Ovary (tissue), 3 donors: ENCODE results near the gene MBNL2.

Experiments
- EP300 ChIP-seq: sonication (generic); formaldehyde crosslinking; IDR thresholded peaks from one replicate; pipeline ENCODE4 v1.6.1; 2017; ENCODE audit warnings: antibody characterized with exemption
- POLR2A ChIP-seq: fragments of 450-650 bp; IDR thresholded peaks from one replicate; pipeline ENCODE4 v1.6.1; 2017; ENCODE audit warnings: antibody characterized with exemption, mild to moderate bottlenecking, moderate library complexity
- TF ChIP-seq, protein P1 (sequence below), 3 donors: fragments of 450-650 bp in 2 of 3; fragments of 200-600 bp in 1 of 3; IDR thresholded peaks; one replicate each; pipeline versions ENCODE4 v1.5.1 to v1.8.0; 2016 to 2022; ENCODE audit warnings: antibody characterized with exemption in 3 of 3, mild to moderate bottlenecking in 1 of 3
- donor health status: DM: no; HTN: no; CAD: no.

DNA sequence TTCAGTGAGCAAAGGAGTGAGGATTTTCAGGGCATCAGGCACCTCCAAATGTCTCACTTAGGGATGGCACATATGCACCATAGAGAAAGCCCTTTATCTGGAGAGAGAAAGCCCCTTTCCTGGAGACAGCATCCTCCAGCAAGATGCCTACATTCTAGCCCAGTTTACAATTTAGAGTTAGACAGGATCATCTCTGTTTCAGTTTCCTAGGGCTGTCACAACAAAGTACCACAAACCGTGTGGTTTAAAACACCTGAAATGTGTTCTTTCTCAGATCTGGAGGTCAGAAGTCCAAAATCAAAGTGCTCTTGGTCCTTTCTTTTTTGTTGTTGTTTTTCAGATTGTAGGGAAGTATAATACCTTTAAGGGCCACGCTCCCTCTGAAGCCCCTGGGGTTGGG, 61.8 kb downstream of the MBNL2 start:
- TF ChIP-seq, protein P1, sequence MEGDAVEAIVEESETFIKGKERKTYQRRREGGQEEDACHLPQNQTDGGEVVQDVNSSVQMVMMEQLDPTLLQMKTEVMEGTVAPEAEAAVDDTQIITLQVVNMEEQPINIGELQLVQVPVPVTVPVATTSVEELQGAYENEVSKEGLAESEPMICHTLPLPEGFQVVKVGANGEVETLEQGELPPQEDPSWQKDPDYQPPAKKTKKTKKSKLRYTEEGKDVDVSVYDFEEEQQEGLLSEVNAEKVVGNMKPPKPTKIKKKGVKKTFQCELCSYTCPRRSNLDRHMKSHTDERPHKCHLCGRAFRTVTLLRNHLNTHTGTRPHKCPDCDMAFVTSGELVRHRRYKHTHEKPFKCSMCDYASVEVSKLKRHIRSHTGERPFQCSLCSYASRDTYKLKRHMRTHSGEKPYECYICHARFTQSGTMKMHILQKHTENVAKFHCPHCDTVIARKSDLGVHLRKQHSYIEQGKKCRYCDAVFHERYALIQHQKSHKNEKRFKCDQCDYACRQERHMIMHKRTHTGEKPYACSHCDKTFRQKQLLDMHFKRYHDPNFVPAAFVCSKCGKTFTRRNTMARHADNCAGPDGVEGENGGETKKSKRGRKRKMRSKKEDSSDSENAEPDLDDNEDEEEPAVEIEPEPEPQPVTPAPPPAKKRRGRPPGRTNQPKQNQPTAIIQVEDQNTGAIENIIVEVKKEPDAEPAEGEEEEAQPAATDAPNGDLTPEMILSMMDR (IDR thresholded peaks at IDR 0.05): no peak
- TF ChIP-seq POLR2A: no peak
- no peak for TF ChIP-seq EP300
